AG04449 (cell line): ENCODE measurements around the gene CUEDC1.
"Not testable (repeated sequence)": the region's sequence is repeated elsewhere in the genome, so short reads cannot be mapped to it uniquely, and the experiment has no call there.

Experiments
- CTCF ChIA-PET: fragments of 350-600 bp; formaldehyde crosslinking; extraction: SDS; loops from one replicate; lab custom pipeline; 2021; ENCODE audit warnings: antibody characterized with exemption; lab: Yijun Ruan, JAX
- POLR2A ChIA-PET: fragments of 400-600, 350-600 bp; formaldehyde crosslinking; extraction: SDS; loops from one replicate; lab custom pipeline; 2020; ENCODE audit warnings: antibody characterized with exemption, inconsistent platforms; lab: Yijun Ruan, JAX
- DNase-seq: peaks from one replicate; pipeline ENCODE4 v3.0.0-alpha.2; 2010; ENCODE audit warnings: low read depth, low spot score
- H3K4me3 ChIP-seq: 2 replicates; pipeline ENCODE4 v1.5.1; 2011; ENCODE audit warnings: low read depth, mild to moderate bottlenecking, control low read depth, low read length
- CTCF ChIP-seq: IDR thresholded peaks from one replicate; pipeline ENCODE4 v1.5.1; 2011; ENCODE audit warnings: mild to moderate bottlenecking, moderate library complexity, low read length, control low read depth, inconsistent platforms; ENCODE audit not compliant: insufficient read depth; ENCODE audit errors: missing control alignments

Gene CUEDC1

GRCh38 chr17:57927048-57927723, 28.0 kb downstream of the CUEDC1 start:
- CTCF ChIA-PET = interaction anchor here (0.8 to 1.1 kb wide), 5 partner anchors 10 to 76 kb away, joined by 3 to 5 read pairs (median 3); no protein-coding TSS in a partner anchor
- POLR2A ChIA-PET = interaction anchor here (0.6 to 1.5 kb wide), 5 partner anchors 9 to 34 kb away, joined by 3 to 6 read pairs (median 4); no protein-coding TSS in a partner anchor
- TF ChIP-seq CTCF = no peak
- no peak overlapping the region for H3K4me3 ChIP-seq
- DNase-seq = no peak

GRCh38 chr17:57926723-57927047, 28.5 kb downstream of the CUEDC1 start:
- ChIA-PET CTCF (no interaction called here), POLR2A (interaction anchor here (1.1 to 1.5 kb wide), 3 partner anchors 9 to 14 kb away, joined by 3 to 6 read pairs (median 5); no protein-coding TSS in a partner anchor)
- TF ChIP-seq CTCF = no peak
- DNase-seq = no peak
- H3K4me3 ChIP-seq = no peak overlapping the region

GRCh38 chr17:57925361-57925990, 29.7 kb downstream of the CUEDC1 start:
- no peak for DNase-seq
- TF ChIP-seq CTCF = no peak
- POLR2A ChIA-PET = no interaction called here
- H3K4me3 ChIP-seq = no peak overlapping the region
- CTCF ChIA-PET = interaction anchor here (1.1 kb wide), 1 partner anchor 71 kb away, joined by 3 read pairs; no protein-coding TSS in a partner anchor

- no peak overlapping the region for H3K4me3 ChIP-seq
- POLR2A ChIA-PET = no interaction called here
- CTCF ChIA-PET = interaction anchor here (1.1 kb wide), 1 partner anchor 71 kb away, joined by 3 read pairs; no protein-coding TSS in a partner anchor
- no peak for TF ChIP-seq CTCF
- no peak for DNase-seq
Measured at GRCh38 chr17:57924677-57925076, 30.5 kb downstream of the CUEDC1 start.

GRCh38 chr17:57923182-57923872, 31.9 kb downstream of the CUEDC1 start:
- no peak overlapping the region for H3K4me3 ChIP-seq
- TF ChIP-seq CTCF = no peak
- ChIA-PET CTCF (interaction anchor here (0.9 kb wide), 1 partner anchor 73 kb away, joined by 3 read pairs; no protein-coding TSS in a partner anchor), POLR2A (no interaction called here)
- no peak for DNase-seq

GRCh38 chr17:57922745-57923144, 32.5 kb downstream of the CUEDC1 start:
- ChIA-PET POLR2A (interaction anchor here (0.6 kb wide), 1 partner anchor 27 kb away, joined by 3 read pairs; no protein-coding TSS in a partner anchor), CTCF (interaction anchor here (0.9 kb wide), 1 partner anchor 74 kb away, joined by 3 read pairs; no protein-coding TSS in a partner anchor)
- not testable (repeated sequence) for DNase-seq, H3K4me3 ChIP-seq
